ENCODE measurements around the gene SDHB. TPM values are rescaled to one million over a fixed set of nuclear protein-coding genes. Genes with fewer than 3 reads are reported as not detected.

Gene SDHB
- polyA plus RNA-seq, 1 of the 3 experiments (the other 2 are of a cell fraction): 128 TPM

- Histone ChIP-seq H3K4me3 (ENCODE audit: low read depth in 2 of 2, low read length in 1 of 2) (no peak overlapping the region), H3K27ac (ENCODE audit: low read depth in 2 of 2, low read length in 1 of 2) (no peak overlapping the region), H3F3A (replicated peaks; ENCODE audit: insufficient read depth) (peaks cover 9% of the 10 kb centered on the region), H3K4me1 (ENCODE audit: control insufficient read depth in 1 of 2, insufficient read depth in 2 of 2, low read depth in 1 of 2, low read length in 1 of 2) (peaks cover 10 to 14% of the 10 kb centered on the region in 2 experiments; a peak in 2 of 4 replicates), H2AFZ (ENCODE audit: low read depth) (no peak overlapping the region), H3K9me2 (no peaks in the 10 kb centered on the region), H3K4me2 (no peak overlapping the region), H3K79me2 (ENCODE audit: insufficient read depth) (no peaks in the 10 kb centered on the region), H4K20me1 (ENCODE audit: insufficient read depth) (no peaks in the 10 kb centered on the region), H3K9me3 (no peaks in the 10 kb centered on the region), H3K9ac (no peak overlapping the region), H3K36me3 (replicated peaks in 1 of 2; ENCODE audit: control insufficient read depth in 1 of 2, insufficient read depth in 2 of 2, low read length in 1 of 2) (peaks cover 3 to 8% of the 10 kb centered on the region in 2 experiments), H3K27me3 (ENCODE audit: insufficient read depth) (no peaks in the 10 kb centered on the region)
- TF ChIP-seq REST (IDR thresholded peaks at IDR 0.05; ENCODE audit: low read depth, low read length) (no peak), USF1 (IDR thresholded peaks at IDR 0.05; ENCODE audit: borderline replicate concordance, low read depth) (no peak), TEAD4 (IDR thresholded peaks at IDR 0.05; ENCODE audit: borderline replicate concordance, insufficient read depth) (no peak), NFIC (IDR thresholded peaks at IDR 0.05; ENCODE audit: borderline replicate concordance) (no peak), TAF1 (IDR thresholded peaks at IDR 0.05; ENCODE audit: borderline replicate concordance, low read depth, low read length) (no peak), TCF12 (IDR thresholded peaks at IDR 0.05) (no peak), USF2 (IDR thresholded peaks at IDR 0.05; ENCODE audit: borderline replicate concordance, low read depth, low read length) (no peak), SIN3A (IDR thresholded peaks at IDR 0.05; ENCODE audit: borderline replicate concordance, low read depth, low read length) (no peak), NRF1 (IDR thresholded peaks at IDR 0.05; ENCODE audit: low read depth, low read length) (no peak), RAD21 (IDR thresholded peaks at IDR 0.05; ENCODE audit: low read length) (no peak), RFX5 (IDR thresholded peaks at IDR 0.05; ENCODE audit: low read length) (no peak)
- CTCF ChIA-PET: interaction anchor here (0.6 to 4.0 kb wide), 20 partner anchors 10 to 62 kb away, joined by 3 to 38 read pairs (median 5); no protein-coding TSS in a partner anchor
- WGBS (ENCODE audit: low lambda C conversion rate): 76% methylated on average over 8 of the region's 23 CpGs
- DNase-seq: no peak
- POLR2A ChIA-PET: interaction anchor here (0.6 to 1.1 kb wide), 2 partner anchors 8 to 17 kb away, joined by 3 to 4 read pairs; no protein-coding TSS in a partner anchor
Measured at GRCh38 chr1:16986560-16986959, 67.3 kb downstream of the SDHB start.

GRCh38 chr1:16986113-16986512 lies 67.7 kb downstream of the SDHB start:
- 95% methylated on average over 4 of the region's 19 CpGs for WGBS (ENCODE audit: low lambda C conversion rate)
- TF ChIP-seq PBX3 (IDR thresholded peaks at IDR 0.05): no peak
- no peak for TF ChIP-seq SIN3A (IDR thresholded peaks at IDR 0.05; ENCODE audit: borderline replicate concordance, low read depth, low read length)
- TF ChIP-seq RCOR1 (IDR thresholded peaks at IDR 0.05; ENCODE audit: low read length): no peak
- TF ChIP-seq FOXM1 (IDR thresholded peaks at IDR 0.05; ENCODE audit: low read depth): no peak
- TF ChIP-seq TAF1 (IDR thresholded peaks at IDR 0.05; ENCODE audit: borderline replicate concordance, low read depth, low read length): no peak
- TF ChIP-seq RAD21 (IDR thresholded peaks at IDR 0.05; ENCODE audit: low read length): no peak
- no peak for TF ChIP-seq GABPA (IDR thresholded peaks at IDR 0.05; ENCODE audit: low read depth)
- no peak for TF ChIP-seq POLR2AphosphoS5 (IDR thresholded peaks at IDR 0.05; ENCODE audit: low read depth, low read length)
- no peak for TF ChIP-seq ZBTB33 (IDR thresholded peaks at IDR 0.05; ENCODE audit: borderline replicate concordance, low read depth)
- TF ChIP-seq USF1 (IDR thresholded peaks at IDR 0.05; ENCODE audit: borderline replicate concordance, low read depth): no peak
- TF ChIP-seq NFIC (IDR thresholded peaks at IDR 0.05; ENCODE audit: borderline replicate concordance): no peak
- peaks cover 10 to 14% of the 10 kb centered on the region in 2 experiments; a peak in 2 of 4 replicates for H3K4me1 ChIP-seq (ENCODE audit: control insufficient read depth in 1 of 2, insufficient read depth in 2 of 2, low read depth in 1 of 2, low read length in 1 of 2)
- no peaks in the 10 kb centered on the region for H4K20me1 ChIP-seq (ENCODE audit: insufficient read depth)
- H3K36me3 ChIP-seq (replicated peaks in 1 of 2; ENCODE audit: control insufficient read depth in 1 of 2, insufficient read depth in 2 of 2, low read length in 1 of 2): peaks cover 3 to 8% of the 10 kb centered on the region in 2 experiments
- CTCF ChIA-PET: interaction anchor here (0.7 to 4.0 kb wide), 16 partner anchors 9 to 62 kb away, joined by 3 to 38 read pairs (median 5); no protein-coding TSS in a partner anchor
- no peaks in the 10 kb centered on the region for H3K9me2 ChIP-seq
- H3K9ac ChIP-seq: no peak overlapping the region
- H3K4me3 ChIP-seq (ENCODE audit: low read depth in 2 of 2, low read length in 1 of 2): no peak overlapping the region
- H2AFZ ChIP-seq (ENCODE audit: low read depth): no peak overlapping the region
- no peak overlapping the region for H3K4me2 ChIP-seq
- H3K27ac ChIP-seq (ENCODE audit: low read depth in 2 of 2, low read length in 1 of 2): no peak overlapping the region; a peak in 1 of 4 replicates
- H3K9me3 ChIP-seq: no peaks in the 10 kb centered on the region
- H3F3A ChIP-seq (replicated peaks; ENCODE audit: insufficient read depth): peaks cover 12% of the 10 kb centered on the region
- POLR2A ChIA-PET: interaction anchor here (0.6 kb wide), 1 partner anchor 17 kb away, joined by 3 read pairs; no protein-coding TSS in a partner anchor
- no peaks in the 10 kb centered on the region for H3K27me3 ChIP-seq (ENCODE audit: insufficient read depth)
- DNase-seq: no peak
- H3K79me2 ChIP-seq (ENCODE audit: insufficient read depth): no peaks in the 10 kb centered on the region
